SJCRH30 (cell line): Measurements from ENCODE around the gene SERHL2. TPM values are rescaled to one million over a fixed set of nuclear protein-coding genes. Genes with fewer than 3 reads are reported as not detected.
"Not testable (repeated sequence)": the region's sequence is repeated elsewhere in the genome, so short reads cannot be mapped to it uniquely, and the experiment has no call there.

Source experiments
- DNase-seq, 2 experiments: peaks; one replicate each; pipeline ENCODE4 v3.0.0-alpha.2; 2015 to 2020
- H3K27ac ChIP-seq: fragments of 250-450 bp; sonication (Bioruptor Pico); 2 replicates; pipeline ENCODE4 v1.5.1; 2020; ENCODE audit warnings: mild to moderate bottlenecking, moderate library complexity
- H3K27me3 ChIP-seq: fragments of 250-450 bp; sonication (Bioruptor Pico); 2 replicates; pipeline ENCODE4 v1.5.1; 2020; ENCODE audit warnings: mild to moderate bottlenecking, moderate library complexity
- H3K36me3 ChIP-seq: fragments of 250-450 bp; sonication (Bioruptor Pico); 2 replicates; pipeline ENCODE4 v1.5.1; 2020; ENCODE audit warnings: mild to moderate bottlenecking, moderate library complexity
- H3K4me1 ChIP-seq: fragments of 250-450 bp; sonication (Bioruptor Pico); 2 replicates; pipeline ENCODE4 v1.5.1; 2020; ENCODE audit warnings: mild to moderate bottlenecking, moderate library complexity
- H3K4me3 ChIP-seq: fragments of 250-450 bp; sonication (Bioruptor Pico); 2 replicates; pipeline ENCODE4 v1.5.1; 2020; ENCODE audit warnings: mild to moderate bottlenecking, moderate library complexity
- H3K9me3 ChIP-seq: fragments of 250-450 bp; sonication (Bioruptor Pico); replicated peaks from 2 replicates; pipeline ENCODE4 v1.5.1; 2020; ENCODE audit warnings: mild to moderate bottlenecking, moderate library complexity
- total RNA-seq: library from RNA; depleted of rRNA; stranded (reverse); fragments of >200 nt; shearing (Covaris generic); gene quantifications from 2 replicates; pipeline ENCODE4 v1.2.3, GENCODE V29; 2014

The SERHL2 gene
- total RNA-seq, 1 experiment from 2014 or later: 6.9 TPM

- Histone ChIP-seq H3K4me1 (no peaks in the 10 kb centered on the region), H3K9me3 (no peaks in the 10 kb centered on the region), H3K27me3 (no peaks in the 10 kb centered on the region), H3K4me3 (no peak overlapping the region), H3K27ac (no peak overlapping the region), H3K36me3 (peaks cover 80% of the 10 kb centered on the region)
- no peak for DNase-seq
These were observed 48.2 kb downstream of the SERHL2 start for GRCh38 chr22:42601879-42602465.

GRCh38 chr22:42602470-42602869 is 48.7 kb downstream of the SERHL2 start:
- DNase-seq: no peak
- no peak overlapping the region for H3K27ac ChIP-seq
- H3K9me3 ChIP-seq: no peaks in the 10 kb centered on the region
- no peaks in the 10 kb centered on the region for H3K27me3 ChIP-seq
- H3K4me3 ChIP-seq: no peak overlapping the region
- peaks cover 79% of the 10 kb centered on the region for H3K36me3 ChIP-seq
- no peaks in the 10 kb centered on the region for H3K4me1 ChIP-seq

- peaks cover 73% of the 10 kb centered on the region for H3K36me3 ChIP-seq
- no peaks in the 10 kb centered on the region for H3K9me3 ChIP-seq
- H3K4me3 ChIP-seq: no peak overlapping the region
- peaks cover 1% of the 10 kb centered on the region for H3K4me1 ChIP-seq
- no peaks in the 10 kb centered on the region for H3K27me3 ChIP-seq
- no peak overlapping the region for H3K27ac ChIP-seq
- no peak for DNase-seq
These were observed 49.7 kb downstream of the SERHL2 start for GRCh38 chr22:42603427-42603826.

- H3K9me3 ChIP-seq: no peaks in the 10 kb centered on the region
- H3K27me3 ChIP-seq: no peaks in the 10 kb centered on the region
- H3K27ac ChIP-seq: no peak overlapping the region
- no peak for DNase-seq
- H3K36me3 ChIP-seq: peaks cover 63% of the 10 kb centered on the region
- peaks cover 10% of the 10 kb centered on the region for H3K4me1 ChIP-seq
- H3K4me3 ChIP-seq: no peak overlapping the region
These were observed 50.6 kb downstream of the SERHL2 start for GRCh38 chr22:42604403-42604802.

GRCh38 chr22:42607641-42608040 is 53.9 kb downstream of the SERHL2 start:
- H3K4me3 ChIP-seq, H3K9me3 ChIP-seq, H3K27me3 ChIP-seq, H3K27ac ChIP-seq, DNase-seq: not testable (repeated sequence)
- H3K36me3 ChIP-seq: peaks cover 40% of the 10 kb centered on the region
- peaks cover 15% of the 10 kb centered on the region for H3K4me1 ChIP-seq

- H3K4me1 ChIP-seq: peaks cover 17% of the 10 kb centered on the region
- H3K9me3 ChIP-seq: no peaks in the 10 kb centered on the region
- peaks cover 34% of the 10 kb centered on the region for H3K36me3 ChIP-seq
- H3K27ac ChIP-seq: peak overlapping the region; percentile 62
- no peaks in the 10 kb centered on the region for H3K27me3 ChIP-seq
- H3K4me3 ChIP-seq: peak overlapping the region; percentile 13; the same call in 1 of the 2 replicates
- DNase-seq: no peak
These were observed 54.5 kb downstream of the SERHL2 start for GRCh38 chr22:42608136-42608822.

GRCh38 chr22:42608823-42609361 is 55.1 kb downstream of the SERHL2 start:
- peaks cover 18% of the 10 kb centered on the region for H3K4me1 ChIP-seq
- peaks cover 29% of the 10 kb centered on the region for H3K36me3 ChIP-seq
- peak overlapping the region; percentile 13 for H3K4me3 ChIP-seq
- peak overlapping the region; percentile 62 for H3K27ac ChIP-seq
- peak; percentile 71 to 89 for DNase-seq
- H3K9me3 ChIP-seq: no peaks in the 10 kb centered on the region
- H3K27me3 ChIP-seq: no peaks in the 10 kb centered on the region

- H3K27ac ChIP-seq: no peak overlapping the region
- H3K36me3 ChIP-seq: peaks cover 22% of the 10 kb centered on the region
- no peak for DNase-seq
- peaks cover 18% of the 10 kb centered on the region for H3K4me1 ChIP-seq
- H3K4me3 ChIP-seq: no peak overlapping the region
- H3K27me3 ChIP-seq: no peaks in the 10 kb centered on the region
- H3K9me3 ChIP-seq: no peaks in the 10 kb centered on the region
These were observed 56.4 kb downstream of the SERHL2 start for GRCh38 chr22:42610186-42610585.

- H3K27me3 ChIP-seq: no peaks in the 10 kb centered on the region
- no peak overlapping the region for H3K4me3 ChIP-seq
- DNase-seq: no peak
- H3K4me1 ChIP-seq: peaks cover 18% of the 10 kb centered on the region
- H3K27ac ChIP-seq: no peak overlapping the region
- H3K9me3 ChIP-seq: no peaks in the 10 kb centered on the region
- H3K36me3 ChIP-seq: peaks cover 18% of the 10 kb centered on the region
These were observed 57.3 kb downstream of the SERHL2 start for GRCh38 chr22:42611051-42611450.

GRCh38 chr22:42612336-42612735 is 58.6 kb downstream of the SERHL2 start:
- no peak for DNase-seq
- peaks cover 7% of the 10 kb centered on the region for H3K36me3 ChIP-seq
- no peak overlapping the region for H3K27ac ChIP-seq
- no peak overlapping the region for H3K4me3 ChIP-seq
- H3K4me1 ChIP-seq: peaks cover 18% of the 10 kb centered on the region
- no peaks in the 10 kb centered on the region for H3K27me3 ChIP-seq
- no peaks in the 10 kb centered on the region for H3K9me3 ChIP-seq

- H3K27me3 ChIP-seq: no peaks in the 10 kb centered on the region
- peak overlapping the region; percentile 100 for H3K27ac ChIP-seq
- H3K36me3 ChIP-seq: peaks cover 7% of the 10 kb centered on the region
- H3K4me1 ChIP-seq: peaks cover 13% of the 10 kb centered on the region
- H3K4me3 ChIP-seq: peak overlapping the region; percentile 84
- H3K9me3 ChIP-seq: no peaks in the 10 kb centered on the region
- no peak for DNase-seq
These were observed 60.1 kb downstream of the SERHL2 start for GRCh38 chr22:42613872-42614301.

GRCh38 chr22:42614312-42615091 is 60.7 kb downstream of the SERHL2 start, which contains the start of gene POLDIP3:
Gene POLDIP3 (minus strand): TSS chr22:42614883. CDS start chr22:42614857, 26 bp downstream.
- Histone ChIP-seq H3K27ac (peak within 1 kb of the TSS; percentile 100), H3K9me3 (no peaks in the 10 kb centered on the region), H3K4me1 (peaks cover 6% of the 10 kb centered on the region), H3K4me3 (peak within 1 kb of the TSS; percentile 84), H3K27me3 (no peaks in the 10 kb centered on the region), H3K36me3 (peaks cover 7% of the 10 kb centered on the region)
- peak; percentile 99 for DNase-seq

- DNase-seq: peak; percentile 99
- Histone ChIP-seq H3K4me3 (peak overlapping the region; percentile 84), H3K27me3 (no peaks in the 10 kb centered on the region), H3K36me3 (peaks cover 7% of the 10 kb centered on the region), H3K9me3 (no peaks in the 10 kb centered on the region), H3K4me1 (peaks cover 2% of the 10 kb centered on the region; the same call in 1 of the 2 replicates), H3K27ac (peak overlapping the region; percentile 100)
These were observed 61.5 kb downstream of the SERHL2 start for GRCh38 chr22:42615092-42615859.

GRCh38 chr22:42615860-42616175 is 62.1 kb downstream of the SERHL2 start:
- not testable (repeated sequence) for DNase-seq, H3K27me3 ChIP-seq, H3K9me3 ChIP-seq, H3K4me1 ChIP-seq, H3K4me3 ChIP-seq, H3K36me3 ChIP-seq
- H3K27ac ChIP-seq: peak overlapping the region; percentile 100
